Measurements from ENCODE around the gene CCT3.

DNA sequence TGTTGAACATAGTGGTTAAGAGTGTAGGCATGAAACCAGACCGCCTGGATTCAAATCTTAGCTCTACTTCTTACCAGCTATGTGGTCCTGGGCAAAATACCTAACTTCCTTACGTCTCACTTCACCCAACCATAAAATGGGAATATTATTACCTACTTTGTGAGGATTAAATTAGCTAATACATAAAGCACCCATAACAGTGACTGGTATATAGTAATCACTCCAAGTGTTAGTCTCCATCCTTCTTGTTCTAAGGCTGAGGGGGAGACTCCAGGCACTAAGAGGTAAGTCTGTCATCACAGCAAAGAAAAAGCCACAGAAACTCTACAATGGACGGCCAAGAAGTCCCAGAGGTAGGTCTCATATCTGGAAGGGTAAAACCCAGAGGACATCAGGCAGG, 58.3 kb downstream of the CCT3 start:
- TF ChIP-seq TAF1 (IDR thresholded peaks at IDR 0.05; ENCODE audit: low read depth, low read length) (no peak), POLR2AphosphoS5 (IDR thresholded peaks at IDR 0.05; ENCODE audit: low read depth, low read length) (no peak), POLR2A (IDR thresholded peaks at IDR 0.05; ENCODE audit: low read depth, low read length) (no peak), POU2F2 (IDR thresholded peaks at IDR 0.05; ENCODE audit: low read depth, low read length) (no peak), SPI1 (IDR thresholded peaks at IDR 0.05; ENCODE audit: low read depth, low read length) (no peak), PAX5 (IDR thresholded peaks at IDR 0.05; ENCODE audit: insufficient read depth, low read length, severe bottlenecking) (no peak)

Data from GM12891 (cell line).